ENCODE results near the gene FGF3.

The FGF3 gene

GRCh38 chr11:69860244-69860643 lies 41.0 kb upstream of the FGF3 start:
- TF ChIP-seq CTCF (conservative IDR thresholded peaks at IDR 0.05; ENCODE audit: control insufficient read depth, insufficient read depth, low read depth, low read length) = no peak
- no peak for DNase-seq (ENCODE audit: low read depth)
- no peak overlapping the region for H3K4me3 ChIP-seq (ENCODE audit: control insufficient read depth, low read depth, low read length)

- no peak for TF ChIP-seq CTCF (conservative IDR thresholded peaks at IDR 0.05; ENCODE audit: control insufficient read depth, insufficient read depth, low read depth, low read length)
- no peak for DNase-seq (ENCODE audit: low read depth)
- H3K4me3 ChIP-seq (ENCODE audit: control insufficient read depth, low read depth, low read length) = no peak overlapping the region
Measured at GRCh38 chr11:69859275-69859934, 40.2 kb upstream of the FGF3 start.

GRCh38 chr11:69855421-69855820 lies 36.2 kb upstream of the FGF3 start:
- no peak overlapping the region for H3K4me3 ChIP-seq (ENCODE audit: control insufficient read depth, low read depth, low read length)
- no peak for DNase-seq (ENCODE audit: low read depth)
- TF ChIP-seq CTCF (conservative IDR thresholded peaks at IDR 0.05; ENCODE audit: control insufficient read depth, insufficient read depth, low read depth, low read length) = no peak

- peak; percentile 46 for DNase-seq (ENCODE audit: low read depth)
- TF ChIP-seq CTCF (conservative IDR thresholded peaks at IDR 0.05; ENCODE audit: control insufficient read depth, insufficient read depth, low read depth, low read length) = no peak
Measured at GRCh38 chr11:69854713-69855112, 35.5 kb upstream of the FGF3 start.

GRCh38 chr11:69852056-69852455 lies 32.8 kb upstream of the FGF3 start:
- H3K4me3 ChIP-seq (ENCODE audit: control insufficient read depth, low read depth, low read length) = no peak overlapping the region
- no peak for TF ChIP-seq CTCF (conservative IDR thresholded peaks at IDR 0.05; ENCODE audit: control insufficient read depth, insufficient read depth, low read depth, low read length)
- no peak for DNase-seq (ENCODE audit: low read depth)

More at GRCh38 chr11:69854713-69855112, 35.5 kb upstream of the FGF3 start:
- H3K4me3 ChIP-seq (ENCODE audit: control insufficient read depth, low read depth, low read length) = no peak overlapping the region

GRCh38 chr11:69848201-69848600 lies 29.0 kb upstream of the FGF3 start:
- no peak overlapping the region for H3K4me3 ChIP-seq (ENCODE audit: control insufficient read depth, low read depth, low read length)
- TF ChIP-seq CTCF (conservative IDR thresholded peaks at IDR 0.05; ENCODE audit: control insufficient read depth, insufficient read depth, low read depth, low read length) = no peak
- DNase-seq (ENCODE audit: low read depth) = no peak

- no peak for TF ChIP-seq CTCF (conservative IDR thresholded peaks at IDR 0.05; ENCODE audit: control insufficient read depth, insufficient read depth, low read depth, low read length)
- H3K4me3 ChIP-seq (ENCODE audit: control insufficient read depth, low read depth, low read length) = no peak overlapping the region
Measured at GRCh38 chr11:69844396-69844795, 25.2 kb upstream of the FGF3 start.

More at GRCh38 chr11:69844396-69844795, 25.2 kb upstream of the FGF3 start:
- no peak for DNase-seq (ENCODE audit: low read depth)
